GM12878 (cell line): ENCODE measurements around the gene TOMM5.

Experiments used
- BCL11A ChIP-seq: IDR thresholded peaks from 2 replicates; pipeline ENCODE4 v1.6.1; 2011; ENCODE audit warnings: low read depth, low read length
- CTCF ChIP-seq, 3 experiments: IDR thresholded peaks in 2 of 3; conservative IDR thresholded peaks in 1 of 3; 2 replicates each; pipeline ENCODE4 v1.5.1; 2011; ENCODE audit warnings: low read depth in 3 of 3, low read length in 3 of 3, mild to moderate bottlenecking in 3 of 3, control low read depth in 2 of 3, moderate library complexity in 2 of 3, inconsistent platforms in 1 of 3, mixed read lengths in 1 of 3; ENCODE audit not compliant: control insufficient read depth in 2 of 3, insufficient read depth in 1 of 3; ENCODE audit errors: extremely low read depth in 1 of 3
- NFXL1 ChIP-seq: fragments of 450-650 bp; IDR thresholded peaks from 2 replicates; pipeline ENCODE4 v1.6.1; 2017; ENCODE audit warnings: antibody characterized with exemption, mild to moderate bottlenecking, borderline replicate concordance
- NR2F1 ChIP-seq: fragments of 450-650 bp; conservative IDR thresholded peaks from 2 replicates; pipeline ENCODE4 v1.6.1; 2017; ENCODE audit warnings: mild to moderate bottlenecking

- TF ChIP-seq NR2F1: no peak
- TF ChIP-seq CTCF (IDR thresholded peaks at IDR 0.05 in 2 of 3, conservative IDR thresholded peaks at IDR 0.05 in 1 of 3; ENCODE audit: control insufficient read depth in 2 of 3, extremely low read depth in 1 of 3, insufficient read depth in 1 of 3, low read depth in 3 of 3, low read length in 3 of 3): no peak
- TF ChIP-seq BCL11A: no peak
- TF ChIP-seq NFXL1: no peak
Observed at GRCh38 chr9:37554318-37554717, 38.1 kb downstream of the TOMM5 start.
